HG02642 (cell line): Measurements from ENCODE around the gene PDE7B.
A peak's percentile ranks its signal among the peaks of the same experiment; 100 is the strongest.
"Not testable (repeated sequence)": the region's sequence is repeated elsewhere in the genome, so short reads cannot be mapped to it uniquely, and the experiment has no call there.

ENCODE experiments used
- ATAC-seq: cut with Tn5 transposase; IDR thresholded peaks from one replicate; pipeline ENCODE4 v1.9.1; 2021; ENCODE audit warnings: mild to moderate bottlenecking; ENCODE audit not compliant: unreplicated experiment, poor library complexity

PDE7B gene

DNA sequence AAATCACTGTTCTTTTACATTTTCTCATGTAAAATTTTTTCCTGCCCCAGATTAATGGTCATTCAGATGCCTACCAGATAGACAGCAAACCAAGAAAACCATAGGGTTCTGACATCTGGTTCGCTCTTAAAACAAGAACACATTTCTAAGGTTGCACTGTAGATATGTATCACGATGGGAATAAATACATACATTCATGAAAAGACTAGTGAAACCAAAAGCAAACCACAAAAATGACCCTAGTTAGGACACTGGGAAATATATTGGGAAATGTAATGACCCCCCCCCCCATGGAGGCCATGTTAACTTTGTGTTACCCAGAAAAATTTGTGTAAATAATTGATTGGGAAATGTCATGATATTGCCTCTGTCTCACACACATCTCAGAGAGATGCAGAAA is 361.1 kb downstream of the PDE7B start:
- no peak for ATAC-seq

- ATAC-seq, result no peak
Measured at GRCh38 chr6:136213012-136213539, 361.6 kb downstream of the PDE7B start.

DNA sequence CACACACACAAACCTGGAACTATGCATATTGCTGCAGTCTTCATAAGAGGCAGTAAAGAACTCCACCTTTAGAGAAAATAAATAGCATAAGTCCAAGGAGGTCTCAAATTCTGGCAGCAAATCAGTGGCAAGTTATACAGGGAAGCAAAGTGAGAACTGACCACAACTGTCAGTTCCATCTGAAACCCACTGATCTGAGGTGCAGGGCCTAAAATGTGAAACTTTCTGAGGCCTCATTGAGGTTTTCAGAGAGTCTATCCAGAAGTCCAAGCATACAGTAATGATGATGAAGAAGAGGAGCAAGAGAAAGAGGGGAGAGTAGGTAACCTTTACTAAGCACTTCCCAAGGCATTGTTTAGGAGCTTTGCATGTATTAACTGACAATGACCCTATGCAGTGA is 362.4 kb downstream of the PDE7B start:
- no peak for ATAC-seq

GRCh38 chr6:136216503-136217401 is 365.3 kb downstream of the PDE7B start:
- ATAC-seq, result no peak

GRCh38 chr6:136224974-136225373 is 373.5 kb downstream of the PDE7B start:
- not testable (repeated sequence) for ATAC-seq

DNA sequence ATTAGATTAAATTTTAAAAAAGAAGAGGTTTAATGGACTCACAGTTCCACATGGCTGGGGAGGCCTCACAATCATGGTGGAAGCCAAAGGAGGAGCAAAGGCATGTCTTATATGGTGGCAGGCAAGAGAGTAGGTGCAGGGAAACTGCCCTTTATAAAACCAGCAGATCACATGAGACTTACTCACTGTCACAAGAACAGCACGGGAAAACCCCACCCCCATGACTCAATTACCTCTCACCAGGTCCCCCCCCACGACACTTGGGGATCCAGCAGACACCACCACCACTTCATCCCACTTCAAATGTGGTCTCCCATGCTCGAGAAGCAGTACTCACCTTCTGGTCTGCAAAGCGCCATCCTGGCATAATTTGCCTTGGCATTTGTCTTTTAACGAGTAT is 374.0 kb downstream of the PDE7B start:
- no peak for ATAC-seq

GRCh38 chr6:136226027-136226673 is 374.6 kb downstream of the PDE7B start:
- ATAC-seq, result peak; percentile 64

GRCh38 chr6:136226674-136227377 is 375.3 kb downstream of the PDE7B start:
- peak; percentile 20 for ATAC-seq

- peak; percentile 57 for ATAC-seq
Measured at GRCh38 chr6:136228814-136229213, 377.3 kb downstream of the PDE7B start.

GRCh38 chr6:136230219-136230853 is 378.8 kb downstream of the PDE7B start:
- no peak for ATAC-seq

DNA sequence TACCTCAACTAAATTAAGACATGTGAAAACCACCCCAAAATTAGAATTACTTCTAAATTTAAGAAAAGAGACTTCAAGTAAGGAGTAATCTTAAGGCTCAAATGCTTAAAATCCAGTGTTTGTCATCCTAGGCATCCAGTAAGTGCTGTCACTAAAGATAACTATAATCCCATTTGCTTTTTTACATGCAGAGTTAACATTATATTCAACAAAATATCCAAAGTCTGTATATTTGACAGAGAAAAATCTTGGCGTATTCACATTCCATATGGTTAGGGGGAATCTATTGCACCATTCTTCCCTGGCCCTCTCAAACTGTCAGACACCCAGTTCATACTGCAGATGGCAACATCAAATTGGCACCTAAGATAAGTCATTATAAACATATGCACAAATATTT is 381.2 kb downstream of the PDE7B start:
- no peak for ATAC-seq

DNA sequence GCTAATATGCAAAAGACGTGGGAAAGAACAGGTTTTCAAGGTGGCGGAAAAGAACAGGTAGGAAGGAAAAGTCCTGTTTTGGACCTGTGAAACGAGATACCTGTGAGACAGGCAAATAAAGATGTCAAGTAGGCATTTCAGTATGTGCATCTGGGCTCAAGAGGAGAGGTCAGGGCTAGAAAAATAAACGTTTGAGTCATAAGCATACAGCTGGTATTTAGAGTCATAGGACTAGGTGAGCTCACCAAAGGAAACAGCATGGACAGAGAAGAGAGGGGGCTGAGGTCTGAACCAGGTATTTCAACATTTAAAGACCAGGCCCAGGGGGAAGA is 383.7 kb downstream of the PDE7B start:
- no peak for ATAC-seq

GRCh38 chr6:136236466-136237293 is 385.2 kb downstream of the PDE7B start:
- ATAC-seq, result no peak

GRCh38 chr6:136244061-136244616 is 392.6 kb downstream of the PDE7B start:
- ATAC-seq, result no peak
